Measurements from ENCODE around the gene FAM171A2. TPM values are rescaled to one million over a fixed set of nuclear protein-coding genes. Genes with fewer than 3 reads are reported as not detected.
"Not testable (repeated sequence)": the region's sequence is repeated elsewhere in the genome, so short reads cannot be mapped to it uniquely, and the experiment has no call there.

Gene FAM171A2
- total and polyA plus RNA-seq, 10 of the 15 experiments (the other 5 are each of a cell fraction or from before 2014, with no cell fraction given): 0.08 to 1.7 (median 0.27) TPM; not detected in 2

- H3K9ac ChIP-seq (ENCODE audit: control insufficient read depth, insufficient read depth, low read length); H3K4me2 ChIP-seq (ENCODE audit: control insufficient read depth, insufficient read depth); H3K4me1 ChIP-seq (ENCODE audit: control insufficient read depth, insufficient read depth, low read length); ATAC-seq; H3K36me3 ChIP-seq (ENCODE audit: control insufficient read depth in 2 of 2, insufficient read depth in 2 of 2, low read length in 1 of 2); H4K20me1 ChIP-seq (ENCODE audit: control insufficient read depth, insufficient read depth); FAIRE-seq; H3K27ac ChIP-seq (ENCODE audit: control insufficient read depth, insufficient read depth); BruUV-seq (replicated peaks); H2AFZ ChIP-seq (ENCODE audit: control insufficient read depth, low read depth, low read length); intact Hi-C loops (cut with micrococcal nuclease; ENCODE audit: unreplicated experiment); DNase-seq (ENCODE audit: low read depth, low spot score); H3K79me2 ChIP-seq (ENCODE audit: control insufficient read depth, insufficient read depth, low read length); H3K27me3 ChIP-seq (replicated peaks in 1 of 2; ENCODE audit: control insufficient read depth in 2 of 2, insufficient read depth in 2 of 2, low read length in 1 of 2); in situ Hi-C loops (cut with MboI); H3K9me3 ChIP-seq (replicated peaks; ENCODE audit: control insufficient read depth, insufficient read depth, low read length); H3K4me3 ChIP-seq; POLR2A ChIA-PET: not testable (repeated sequence)
- ChIA-PET RAD21 (ENCODE audit: unreplicated experiment) (interaction anchor here (0.7 kb wide), 1 partner anchor 20 kb away, joined by 3 read pairs; no protein-coding TSS in a partner anchor), CTCF (interaction anchor here (1.5 to 12.5 kb wide), 2 partner anchors 8 to 131 kb away, joined by 3 to 154 read pairs; no protein-coding TSS in a partner anchor), SMC1A (ENCODE audit: uncharacterized antibody, unreplicated experiment) (interaction anchor here (0.9 to 1.6 kb wide), 2 partner anchors 30 to 131 kb away, joined by 3 to 4 read pairs; no protein-coding TSS in a partner anchor)
- WGBS (ENCODE audit: insufficient coverage, insufficient replicate concordance, low lambda C conversion rate, missing lambda C conversion rate): 45% methylated on average over 5 of the region's 5 CpGs
Measured at GRCh38 chr17:44340553-44340952, 23.1 kb downstream of the FAM171A2 start.

DNA sequence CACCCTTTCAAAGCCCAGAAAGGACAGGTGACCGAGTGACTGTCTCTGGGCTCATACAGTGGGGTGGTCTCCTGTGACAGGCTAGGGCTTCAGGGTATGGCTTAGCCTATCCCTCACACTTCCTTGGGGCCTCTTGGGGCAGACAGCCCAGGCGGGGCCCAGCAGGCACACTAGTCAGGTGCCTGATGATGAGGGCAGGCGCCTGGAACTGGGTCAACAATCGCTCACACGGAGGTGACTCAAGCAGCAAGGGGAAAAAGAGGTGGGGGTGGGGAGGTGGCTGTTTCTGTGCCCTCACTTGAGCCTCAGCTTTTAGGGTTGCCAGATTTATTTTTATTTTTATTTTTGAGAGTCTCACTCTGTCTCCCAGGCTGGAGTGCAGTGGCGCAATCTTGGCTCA is 25.0 kb downstream of the FAM171A2 start:
- Histone ChIP-seq H3K36me3 (ENCODE audit: control insufficient read depth in 2 of 2, insufficient read depth in 2 of 2, low read length in 1 of 2) (no peaks in the 10 kb centered on the region), H3K9me3 (replicated peaks; ENCODE audit: control insufficient read depth, insufficient read depth, low read length) (no peaks in the 10 kb centered on the region), H3K4me1 (ENCODE audit: control insufficient read depth, insufficient read depth, low read length) (no peaks in the 10 kb centered on the region), H3K27me3 (replicated peaks in 1 of 2; ENCODE audit: control insufficient read depth in 2 of 2, insufficient read depth in 2 of 2, low read length in 1 of 2) (no peaks in the 10 kb centered on the region), H3K79me2 (ENCODE audit: control insufficient read depth, insufficient read depth, low read length) (no peaks in the 10 kb centered on the region), H3K9ac (ENCODE audit: control insufficient read depth, insufficient read depth, low read length) (no peak overlapping the region), H4K20me1 (ENCODE audit: control insufficient read depth, insufficient read depth) (no peaks in the 10 kb centered on the region), H3K4me2 (ENCODE audit: control insufficient read depth, insufficient read depth) (no peak overlapping the region), H3K27ac (ENCODE audit: control insufficient read depth, insufficient read depth) (no peak overlapping the region), H3K4me3 (no peak overlapping the region), H2AFZ (ENCODE audit: control insufficient read depth, low read depth, low read length) (no peak overlapping the region)
- SMC1A ChIA-PET (ENCODE audit: uncharacterized antibody, unreplicated experiment): interaction anchor here (0.6 kb wide), 1 partner anchor 183 kb away, joined by 3 read pairs; no protein-coding TSS in a partner anchor
- POLR2A ChIA-PET: no interaction called here
- peak; percentile 47 for ATAC-seq
- FAIRE-seq: no peak
- RAD21 ChIA-PET (ENCODE audit: unreplicated experiment): interaction anchor here (1.2 kb wide), 1 partner anchor 9 kb away, joined by 5 read pairs; no protein-coding TSS in a partner anchor
- CTCF ChIA-PET: interaction anchor here (1.0 kb wide), 2 partner anchors 129 to 135 kb away, joined by 3 read pairs; no protein-coding TSS in a partner anchor
- in situ Hi-C loops (cut with MboI) (no loop called here), intact Hi-C loops (cut with micrococcal nuclease; ENCODE audit: unreplicated experiment) (no loop called here)
- TF ChIP-seq MYB (IDR thresholded peaks at IDR 0.05; ENCODE audit: borderline replicate concordance, low read depth, low read length) (no peak), BHLHE40 (IDR thresholded peaks at IDR 0.05; ENCODE audit: borderline replicate concordance in 1 of 2, low read depth in 2 of 2, low read length in 1 of 2) (peak in 1 of 2 experiments; percentile 19; a peak in 1 of 4 replicates)
- WGBS (ENCODE audit: insufficient coverage, insufficient replicate concordance, low lambda C conversion rate, missing lambda C conversion rate): 39% methylated on average over 5 of the region's 6 CpGs
- BruUV-seq (replicated peaks): no TSS peak
- no peak for DNase-seq (ENCODE audit: low read depth, low spot score)
